Subcutaneous preadipocyte (primary cell): ENCODE results near the gene KRT2. TPM values are rescaled to one million over a fixed set of nuclear protein-coding genes. Genes with fewer than 3 reads are reported as not detected.

ENCODE experiments used
- total RNA-seq: library from RNA; depleted of rRNA; stranded (reverse); fragments of >200 nt; gene quantifications from 2 replicates; pipeline ENCODE4 v1.2.3, GENCODE V29; 2012

Gene KRT2
- total RNA-seq: not detected in 2 replicates

DNA sequence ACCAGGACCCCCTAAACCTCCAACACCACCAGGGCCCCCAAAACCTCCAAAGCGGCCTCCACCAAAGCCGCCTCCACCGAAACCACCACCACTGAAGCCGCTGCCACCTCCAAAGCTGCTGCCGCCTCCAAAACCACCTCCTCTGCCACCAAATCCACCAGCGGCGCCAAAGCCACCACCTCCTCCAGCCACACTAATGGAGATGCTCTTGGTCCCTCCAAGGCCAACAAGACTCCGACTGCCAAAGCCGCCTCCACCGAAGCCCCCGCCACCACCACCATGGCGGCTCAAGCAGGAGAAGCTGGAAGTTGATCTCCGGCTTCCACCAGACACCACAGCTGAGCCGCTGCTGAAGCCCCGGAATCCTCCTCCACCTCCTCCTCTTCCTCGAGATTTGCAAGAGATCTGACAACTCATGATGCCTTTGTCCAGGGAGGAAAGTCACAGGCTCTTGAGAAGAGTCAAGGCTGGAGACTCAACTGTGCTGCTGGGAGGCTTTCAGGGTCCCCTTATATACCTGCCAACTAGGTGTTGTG is at the start of gene KRT2:
Gene KRT2, minus strand, starts transcription at position 486 of the 536 bp plus-strand sequence. Its CDS starts 69 bp downstream, at position 417.

GRCh38 chr12:52680363-52680762 is 28.4 kb upstream of the KRT2 start, which contains the start of gene KRT1:
TSS of gene KRT1 (minus strand) at chr12:52680407. CDS start at chr12:52680348, 59 bp downstream.

GRCh38 chr12:52618216-52618615 is 33.8 kb downstream of the KRT2 start, which contains the start of gene KRT73:
TSS of gene KRT73 (minus strand) at chr12:52618559. CDS start at chr12:52618524, 35 bp downstream.

GRCh38 chr12:52600941-52601481 is 51.0 kb downstream of the KRT2 start, which contains the start of gene KRT72:
TSS of gene KRT72 (minus strand) at chr12:52601463. CDS start at chr12:52601452, 11 bp downstream.

Other genes with a start within 250 kb of the KRT2 start
- not detected in 2 replicates for gene KRT82, start 245.9 kb downstream of the KRT2 start, total RNA-seq
- gene KRT75, start 217.8 kb downstream of the KRT2 start, total RNA-seq: not detected in 2 replicates
- gene KRT6B, start 200.1 kb downstream of the KRT2 start, total RNA-seq: not detected in 2 replicates
- gene KRT6C, start 178.4 kb downstream of the KRT2 start, total RNA-seq: not detected in 2 replicates
- gene KRT6A, start 159.0 kb downstream of the KRT2 start, total RNA-seq: 0.78 TPM in 1 of 2 replicates, not detected in the other
- 0.20 TPM in 1 of 2 replicates, not detected in the other for gene KRT5, start 131.8 kb downstream of the KRT2 start, total RNA-seq
- gene KRT71, start 99.1 kb downstream of the KRT2 start, total RNA-seq: not detected in 2 replicates
- not detected in 2 replicates for gene KRT74, start 78.4 kb downstream of the KRT2 start, total RNA-seq
- gene KRT72, start 50.7 kb downstream of the KRT2 start, total RNA-seq: not detected in 2 replicates
- not detected in 2 replicates for gene KRT73, start 33.7 kb downstream of the KRT2 start, total RNA-seq
- not detected in 2 replicates for gene KRT1, start 28.2 kb upstream of the KRT2 start, total RNA-seq
- not detected in 2 replicates for gene KRT77, start 51.3 kb upstream of the KRT2 start, total RNA-seq
- gene KRT76, start 125.1 kb upstream of the KRT2 start, total RNA-seq: not detected in 2 replicates
- gene KRT3, start 143.9 kb upstream of the KRT2 start, total RNA-seq: not detected in 2 replicates
- not detected in 2 replicates for gene KRT4, start 161.9 kb upstream of the KRT2 start, total RNA-seq
- gene KRT79, start 182.1 kb upstream of the KRT2 start, total RNA-seq: not detected in 2 replicates
- gene KRT78, start 196.8 kb upstream of the KRT2 start, total RNA-seq: not detected in 2 replicates